Kidney (tissue), 14 donors: ENCODE results near the gene HCFC1. TPM values are rescaled to one million over a fixed set of nuclear protein-coding genes. Genes with fewer than 3 reads are reported as not detected.

Experiments
- DNase-seq, 5 donors: peaks; one replicate each; pipeline ENCODE4 v3.0.0-alpha.2; 2013 to 2020
- FAIRE-seq: peaks from 2 replicates; lab custom pipeline; 2012; peaks lifted over from hg19 to GRCh38; lab: Jason Lieb, UNC
- H3K27ac ChIP-seq, 2 donors: one replicate each; pipeline ENCODE4 v1.7.0; 2013; ENCODE audit warnings: low read depth in 2 of 2, low read length in 2 of 2, inconsistent platforms in 1 of 2
- H3K27me3 ChIP-seq: one replicate; pipeline ENCODE4 v1.7.1; 2013; ENCODE audit warnings: low read length, inconsistent platforms; ENCODE audit not compliant: control insufficient read depth, insufficient read depth
- H3K36me3 ChIP-seq, 3 donors: one replicate each; pipeline versions ENCODE4 v1.7.0 to v1.7.1; 2013; ENCODE audit warnings: low read length in 3 of 3, control low read depth in 1 of 3, inconsistent platforms in 1 of 3; ENCODE audit not compliant: insufficient read depth in 3 of 3, control insufficient read depth in 2 of 3
- H3K4me1 ChIP-seq, 3 donors: one replicate each; pipeline versions ENCODE4 v1.7.0 to v1.7.1; 2013; ENCODE audit warnings: low read length in 3 of 3, inconsistent platforms in 1 of 3, low read depth in 1 of 3; ENCODE audit not compliant: control insufficient read depth in 2 of 3, insufficient read depth in 2 of 3
- H3K4me3 ChIP-seq, 3 donors: one replicate each; pipeline versions ENCODE4 v1.7.0 to v1.8.1; 2013; ENCODE audit warnings: low read length in 3 of 3, control low read depth in 1 of 3, inconsistent platforms in 1 of 3
- H3K9ac ChIP-seq, 3 donors: one replicate each; pipeline versions ENCODE4 v1.7.0 to v1.7.1; 2013; ENCODE audit warnings: low read length in 3 of 3, control low read depth in 1 of 3, inconsistent platforms in 1 of 3
- H3K9me3 ChIP-seq, 3 donors: one replicate each; pipeline versions ENCODE4 v1.7.0 to v1.7.1; 2013; ENCODE audit warnings: low read length in 3 of 3, control low read depth in 1 of 3, inconsistent platforms in 1 of 3; ENCODE audit not compliant: control insufficient read depth in 2 of 3, insufficient read depth in 1 of 3
- intact Hi-C: fragments of 100-400 bp; cut with DNase I; formaldehyde crosslinking; loops from one replicate; pipeline ENCODE4 v1.11.1; 2022
- polyA plus RNA-seq: library from polyadenylated mRNA; stranded (reverse); fragments of 350-450 nt; fragmentation: Illumina TruSeq; extraction: RNeasy Lipid Tissue Mini Kit (QIAGEN cat#74804); gene quantifications from one replicate; pipeline ENCODE4 v1.2.3, GENCODE V29; 2014; ENCODE audit warnings: low read depth, low replicate concordance; ENCODE audit not compliant: insufficient read depth
- total RNA-seq: library from RNA; stranded (reverse); fragmentation: NEBNext Ultra II Directional; extraction: Animal tissue kit (Norgen Biotek cat#: 25700); gene quantifications from one replicate; pipeline ENCODE4 v1.2.1, GENCODE V29; 2021
- TF ChIP-seq, protein P1 (sequence below): IDR thresholded peaks from 3 replicates; pipeline ENCODE4 v1.5.1; 2012; ENCODE audit warnings: mild to moderate bottlenecking, moderate library complexity, borderline replicate concordance; ENCODE audit not compliant: insufficient read depth; ENCODE audit errors: extremely low read depth
- donor health status: control.
- donor health status: control.
- donor health status: control.
- donor health status: control.
- donor health status: control.
- donor health status: DM: yes; HTN: yes; CAD: no.
- donor health status: Normal renal cell carcinoma (clear cell type).

The HCFC1 gene
- total and polyA plus RNA-seq, 2 donors from 2014 or later, result 13.5 to 54.6 TPM

GRCh38 chrX:153927922-153928760 is 43.5 kb downstream of the HCFC1 start:
- DNase-seq, result peak; percentile 96 to 99 (median 98)
- Histone ChIP-seq H3K9ac (peak overlapping the region in 2 of 3 donors; percentile 79 to 86), H3K9me3 (no peaks in the 10 kb centered on the region), H3K36me3 (peaks cover 0 to 2% (median 0%) of the 10 kb centered on the region in 3 donors), H3K4me1 (peaks cover 0 to 18% (median 7%) of the 10 kb centered on the region in 3 donors), H3K4me3 (peak overlapping the region; percentile 57 to 71 (median 61)), H3K27ac (peak overlapping the region; percentile 96 to 97), H3K27me3 (no peaks in the 10 kb centered on the region)
- intact Hi-C loops, result no loop called here
- TF ChIP-seq, protein P1, sequence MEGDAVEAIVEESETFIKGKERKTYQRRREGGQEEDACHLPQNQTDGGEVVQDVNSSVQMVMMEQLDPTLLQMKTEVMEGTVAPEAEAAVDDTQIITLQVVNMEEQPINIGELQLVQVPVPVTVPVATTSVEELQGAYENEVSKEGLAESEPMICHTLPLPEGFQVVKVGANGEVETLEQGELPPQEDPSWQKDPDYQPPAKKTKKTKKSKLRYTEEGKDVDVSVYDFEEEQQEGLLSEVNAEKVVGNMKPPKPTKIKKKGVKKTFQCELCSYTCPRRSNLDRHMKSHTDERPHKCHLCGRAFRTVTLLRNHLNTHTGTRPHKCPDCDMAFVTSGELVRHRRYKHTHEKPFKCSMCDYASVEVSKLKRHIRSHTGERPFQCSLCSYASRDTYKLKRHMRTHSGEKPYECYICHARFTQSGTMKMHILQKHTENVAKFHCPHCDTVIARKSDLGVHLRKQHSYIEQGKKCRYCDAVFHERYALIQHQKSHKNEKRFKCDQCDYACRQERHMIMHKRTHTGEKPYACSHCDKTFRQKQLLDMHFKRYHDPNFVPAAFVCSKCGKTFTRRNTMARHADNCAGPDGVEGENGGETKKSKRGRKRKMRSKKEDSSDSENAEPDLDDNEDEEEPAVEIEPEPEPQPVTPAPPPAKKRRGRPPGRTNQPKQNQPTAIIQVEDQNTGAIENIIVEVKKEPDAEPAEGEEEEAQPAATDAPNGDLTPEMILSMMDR, result no peak
- FAIRE-seq, result peak; percentile 87

GRCh38 chrX:153927672-153927921 is 44.0 kb downstream of the HCFC1 start:
- Histone ChIP-seq H3K27ac (peak overlapping the region; percentile 96 to 97), H3K4me1 (peaks cover 0 to 20% (median 7%) of the 10 kb centered on the region in 3 donors), H3K27me3 (no peaks in the 10 kb centered on the region), H3K9ac (peak overlapping the region in 2 of 3 donors; percentile 79 to 86), H3K4me3 (peak overlapping the region; percentile 57 to 71 (median 61)), H3K9me3 (no peaks in the 10 kb centered on the region), H3K36me3 (peaks cover 0 to 2% (median 0%) of the 10 kb centered on the region in 3 donors)
- intact Hi-C loops, result no loop called here
- TF ChIP-seq, protein P1, result no peak
- FAIRE-seq (no peak), DNase-seq (peak in 1 of 5 donors; percentile 41)

DNA sequence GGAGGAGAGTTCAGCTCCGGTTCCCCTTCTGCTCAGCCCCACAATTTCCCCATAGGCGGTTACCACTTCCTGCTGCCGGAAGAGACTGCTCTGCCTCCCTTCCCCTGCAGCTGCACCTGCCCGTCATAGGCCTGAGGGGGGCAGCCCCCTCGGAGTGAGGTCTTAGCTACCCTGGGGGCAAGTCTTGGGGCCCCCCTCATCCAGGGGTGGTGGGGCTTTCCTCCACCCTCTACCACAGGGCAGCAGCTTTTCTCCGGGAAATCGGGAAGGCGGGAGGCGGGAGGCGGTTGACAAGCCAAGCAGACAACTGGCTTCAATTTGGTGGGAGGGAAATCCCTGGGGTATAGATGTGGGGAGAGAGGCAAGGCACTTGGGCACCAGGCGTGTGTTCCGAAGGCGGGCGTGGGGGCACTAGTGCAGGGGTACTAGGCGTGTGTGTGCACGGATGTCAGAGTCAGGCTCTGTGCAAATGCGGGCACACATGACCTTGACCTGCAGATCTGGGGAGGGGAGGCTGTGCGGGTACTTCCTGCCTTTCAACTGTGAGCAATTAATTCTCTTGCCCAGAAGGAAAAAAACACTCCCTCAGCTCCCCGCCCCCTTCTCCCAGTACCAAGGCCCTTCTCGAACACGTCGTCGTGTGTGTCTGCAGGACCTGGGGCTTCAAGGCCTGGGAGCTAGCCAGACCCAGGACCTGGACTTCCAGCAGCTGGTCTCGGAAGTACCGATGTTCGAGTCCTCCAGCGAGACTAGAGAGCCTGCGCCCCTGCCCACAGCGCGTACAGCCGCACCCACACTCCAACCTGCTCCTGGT is 44.6 kb downstream of the HCFC1 start:
- Histone ChIP-seq H3K4me1 (peaks cover 0 to 20% (median 7%) of the 10 kb centered on the region in 3 donors), H3K36me3 (peaks cover 0 to 2% (median 0%) of the 10 kb centered on the region in 3 donors), H3K4me3 (peak overlapping the region; percentile 57 to 71 (median 61)), H3K27ac (peak overlapping the region; percentile 96 to 97), H3K27me3 (no peaks in the 10 kb centered on the region), H3K9me3 (no peaks in the 10 kb centered on the region), H3K9ac (peak overlapping the region in 2 of 3 donors; percentile 79 to 86)
- intact Hi-C loops, result no loop called here
- FAIRE-seq (no peak), DNase-seq (peak; percentile 55 to 85 (median 75))
- TF ChIP-seq, protein P1, result no peak
